Central memory CD4-positive, alpha-beta T cell (primary cell): Measurements from ENCODE around the gene PSMC3.

ENCODE experiments used
- DNase-seq: peaks from one replicate; pipeline ENCODE4 v3.0.0; 2022

PSMC3 gene

GRCh38 chr11:47413351-47413750 is 12.9 kb downstream of the PSMC3 start:
- no peak for DNase-seq

GRCh38 chr11:47411884-47412746 is 14.1 kb downstream of the PSMC3 start:
- peak; percentile 38 for DNase-seq

- DNase-seq: no peak
Observed at GRCh38 chr11:47410370-47411264, 15.6 kb downstream of the PSMC3 start.

- no peak for DNase-seq
Observed at GRCh38 chr11:47409440-47410369, 16.5 kb downstream of the PSMC3 start.

- DNase-seq: no peak
Observed at GRCh38 chr11:47408598-47409439, 17.4 kb downstream of the PSMC3 start.

GRCh38 chr11:47407746-47408590 is 18.3 kb downstream of the PSMC3 start, which contains the start of gene SLC39A13:
Gene SLC39A13 (plus strand): TSS chr11:47408590. CDS start chr11:47410095, 1,505 bp downstream.
- DNase-seq: peak; percentile 87

GRCh38 chr11:47406896-47407745 is 19.1 kb downstream of the PSMC3 start:
- no peak for DNase-seq

- DNase-seq: no peak
Observed at GRCh38 chr11:47403571-47403970, 22.7 kb downstream of the PSMC3 start.

- no peak for DNase-seq
Observed at GRCh38 chr11:47403135-47403534, 23.1 kb downstream of the PSMC3 start.

GRCh38 chr11:47400768-47401279 is 25.4 kb downstream of the PSMC3 start:
- DNase-seq: no peak

GRCh38 chr11:47399860-47400767 is 26.1 kb downstream of the PSMC3 start:
- no peak for DNase-seq

- DNase-seq: no peak
Observed at GRCh38 chr11:47398551-47398950, 27.7 kb downstream of the PSMC3 start.

GRCh38 chr11:47398011-47398410 is 28.2 kb downstream of the PSMC3 start:
- DNase-seq: no peak

- DNase-seq: no peak
Observed at GRCh38 chr11:47396049-47396320, 30.3 kb downstream of the PSMC3 start.

GRCh38 chr11:47395223-47396048 is 30.8 kb downstream of the PSMC3 start:
- no peak for DNase-seq

- DNase-seq: peak; percentile 38
Observed at GRCh38 chr11:47394322-47395222, 31.7 kb downstream of the PSMC3 start.

- no peak for DNase-seq
Observed at GRCh38 chr11:47394050-47394321, 32.3 kb downstream of the PSMC3 start.
